CD4-positive, alpha-beta T cell (primary cell): ENCODE data around the gene EDN3. TPM values are rescaled to one million over a fixed set of nuclear protein-coding genes. Genes with fewer than 3 reads are reported as not detected.

Source experiments
- ATAC-seq: fragments of 200-7000 bp; cut with Tn5 transposase; one replicate; pipeline ENCODE4 v1.10.0; 2022; ENCODE audit warnings: mild to moderate bottlenecking; ENCODE audit not compliant: poor library complexity
- CTCF ChIA-PET: fragments of 350-600 bp; sonication (Branson Sonifier 250); formaldehyde crosslinking; loops from one replicate; lab custom pipeline; 2021; ENCODE audit warnings: antibody characterized with exemption, inconsistent platforms; lab: Charles Lee
- POLR2A ChIA-PET: fragments of 350-600 bp; sonication (Branson Sonifier 250); formaldehyde crosslinking; loops from one replicate; lab custom pipeline; 2021; ENCODE audit warnings: antibody characterized with exemption, inconsistent platforms; lab: Charles Lee
- DNase-seq, 14 experiments: peaks; one replicate each; pipeline ENCODE4 v3.0.0-alpha.2; 2013 to 2020; ENCODE audit warnings: mixed read lengths in 2 of 14
- H3K27ac ChIP-seq, 2 donors: one replicate each; pipeline versions ENCODE4 v1.5.1 to v1.7.0; 2013; ENCODE audit warnings: low read length in 2 of 2, low read depth in 1 of 2, mild to moderate bottlenecking in 1 of 2
- H3K27me3 ChIP-seq, 2 experiments: 1 replicate in 1 of 2; 2 replicates in 1 of 2; pipeline versions ENCODE4 v1.6.1 to v1.7.0; 2013; ENCODE audit warnings: low read length in 2 of 2, control low read depth in 1 of 2, mild to moderate bottlenecking in 1 of 2, moderate library complexity in 1 of 2; ENCODE audit not compliant: insufficient read depth in 2 of 2, control insufficient read depth in 1 of 2
- H3K36me3 ChIP-seq: one replicate; pipeline ENCODE4 v1.6.1; 2013; ENCODE audit warnings: low read length, control low read depth; ENCODE audit not compliant: insufficient read depth
- H3K4me1 ChIP-seq: one replicate; pipeline ENCODE4 v1.6.1; 2013; ENCODE audit warnings: low read length, control low read depth; ENCODE audit not compliant: insufficient read depth
- H3K4me3 ChIP-seq: one replicate; pipeline ENCODE4 v1.5.1; 2013; ENCODE audit warnings: mild to moderate bottlenecking, low read length, moderate library complexity
- H3K9me3 ChIP-seq, 2 experiments: 1 replicate in 1 of 2; 2 replicates in 1 of 2; pipeline versions ENCODE4 v1.6.1 to v1.7.0; 2013; ENCODE audit warnings: low read length in 2 of 2, mild to moderate bottlenecking in 2 of 2, control low read depth in 1 of 2, moderate library complexity in 1 of 2; ENCODE audit not compliant: control insufficient read depth in 1 of 2, insufficient read depth in 1 of 2
- H3K27ac Mint-ChIP-seq: one replicate; pipeline ENCODE4 v1.8.0; 2020; ENCODE audit warnings: mixed read lengths
- H3K27me3 Mint-ChIP-seq: one replicate; pipeline ENCODE4 v1.8.0; 2021; ENCODE audit warnings: mixed read lengths
- H3K36me3 Mint-ChIP-seq: one replicate; pipeline ENCODE4 v1.8.0; 2021; ENCODE audit warnings: low read depth, mixed read lengths
- H3K4me1 Mint-ChIP-seq: one replicate; pipeline ENCODE4 v1.8.0; 2021; ENCODE audit warnings: low read depth, mixed read lengths
- H3K4me3 Mint-ChIP-seq: one replicate; pipeline ENCODE4 v1.8.0; 2020; ENCODE audit warnings: mild to moderate bottlenecking, mixed read lengths
- H3K9me3 Mint-ChIP-seq: one replicate; pipeline ENCODE4 v1.8.0; 2020; ENCODE audit warnings: mixed read lengths
- intact Hi-C, 2 experiments: fragments of 100-400 bp; cut with DNase I in 1 of 2; cut with micrococcal nuclease in 1 of 2; formaldehyde crosslinking; loops; one replicate each; pipeline versions ENCODE4 v1.15.1 to v1.9.0; 2023 to 2025; cut with DNase I, micrococcal nuclease
- total RNA-seq, 174 experiments: library from RNA in 2 of 174; stranded (reverse) in 2 of 174; gene quantifications; one replicate each; pipeline ENCODE4 v1.2.3 and lab custom pipeline; 2021 to 2026
- TF ChIP-seq, protein P1 (sequence below): fragments of 200-600 bp; IDR thresholded peaks from one replicate; pipeline ENCODE4 v1.8.0; 2022; ENCODE audit warnings: antibody characterized with exemption, mild to moderate bottlenecking

The EDN3 gene
- total RNA-seq, 2 experiments from 2014 or later: 1.0 to 1.4 TPM

GRCh38 chr20:59308493-59309201 lies 8.2 kb downstream of the EDN3 start:
- Histone ChIP-seq H3K27ac (no peak overlapping the region), H3K27me3 (peaks cover 1 to 3% of the 10 kb centered on the region in 2 experiments), H3K4me1 (peaks cover 5% of the 10 kb centered on the region), H3K9me3 (no peaks in the 10 kb centered on the region), H3K4me3 (no peak overlapping the region), H3K36me3 (no peaks in the 10 kb centered on the region)
- H3K4me1 Mint-ChIP-seq: peaks cover 24% of the 10 kb centered on the region
- H3K4me3 Mint-ChIP-seq: no peak overlapping the region
- ATAC-seq (no peak), DNase-seq (no peak)
- H3K27ac Mint-ChIP-seq: no peak overlapping the region
- H3K36me3 Mint-ChIP-seq: no peaks in the 10 kb centered on the region
- TF ChIP-seq, protein P1, sequence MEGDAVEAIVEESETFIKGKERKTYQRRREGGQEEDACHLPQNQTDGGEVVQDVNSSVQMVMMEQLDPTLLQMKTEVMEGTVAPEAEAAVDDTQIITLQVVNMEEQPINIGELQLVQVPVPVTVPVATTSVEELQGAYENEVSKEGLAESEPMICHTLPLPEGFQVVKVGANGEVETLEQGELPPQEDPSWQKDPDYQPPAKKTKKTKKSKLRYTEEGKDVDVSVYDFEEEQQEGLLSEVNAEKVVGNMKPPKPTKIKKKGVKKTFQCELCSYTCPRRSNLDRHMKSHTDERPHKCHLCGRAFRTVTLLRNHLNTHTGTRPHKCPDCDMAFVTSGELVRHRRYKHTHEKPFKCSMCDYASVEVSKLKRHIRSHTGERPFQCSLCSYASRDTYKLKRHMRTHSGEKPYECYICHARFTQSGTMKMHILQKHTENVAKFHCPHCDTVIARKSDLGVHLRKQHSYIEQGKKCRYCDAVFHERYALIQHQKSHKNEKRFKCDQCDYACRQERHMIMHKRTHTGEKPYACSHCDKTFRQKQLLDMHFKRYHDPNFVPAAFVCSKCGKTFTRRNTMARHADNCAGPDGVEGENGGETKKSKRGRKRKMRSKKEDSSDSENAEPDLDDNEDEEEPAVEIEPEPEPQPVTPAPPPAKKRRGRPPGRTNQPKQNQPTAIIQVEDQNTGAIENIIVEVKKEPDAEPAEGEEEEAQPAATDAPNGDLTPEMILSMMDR: no peak
- ChIA-PET CTCF (no interaction called here), POLR2A (no interaction called here)
- no peaks in the 10 kb centered on the region for H3K9me3 Mint-ChIP-seq
- peaks cover 12% of the 10 kb centered on the region for H3K27me3 Mint-ChIP-seq
- intact Hi-C loops: no loop called here

- no peak overlapping the region for H3K4me3 ChIP-seq
- peaks cover 7% of the 10 kb centered on the region for H3K27me3 Mint-ChIP-seq
- peaks cover 19% of the 10 kb centered on the region for H3K4me1 Mint-ChIP-seq
- POLR2A ChIA-PET: no interaction called here
- peaks cover 5% of the 10 kb centered on the region for H3K4me1 ChIP-seq
- H3K36me3 ChIP-seq: no peaks in the 10 kb centered on the region
- no peak overlapping the region for H3K4me3 Mint-ChIP-seq
- ATAC-seq: no peak
- H3K36me3 Mint-ChIP-seq: no peaks in the 10 kb centered on the region
- intact Hi-C loops: no loop called here
- H3K27me3 ChIP-seq: peaks cover 0 to 3% of the 10 kb centered on the region in 2 experiments
- CTCF ChIA-PET: no interaction called here
- no peak overlapping the region for H3K27ac ChIP-seq
- no peaks in the 10 kb centered on the region for H3K9me3 Mint-ChIP-seq
- TF ChIP-seq, protein P1: no peak
- H3K9me3 ChIP-seq: no peaks in the 10 kb centered on the region
- DNase-seq: no peak
- no peak overlapping the region for H3K27ac Mint-ChIP-seq
These were observed 8.8 kb downstream of the EDN3 start for GRCh38 chr20:59309218-59309617.

DNA sequence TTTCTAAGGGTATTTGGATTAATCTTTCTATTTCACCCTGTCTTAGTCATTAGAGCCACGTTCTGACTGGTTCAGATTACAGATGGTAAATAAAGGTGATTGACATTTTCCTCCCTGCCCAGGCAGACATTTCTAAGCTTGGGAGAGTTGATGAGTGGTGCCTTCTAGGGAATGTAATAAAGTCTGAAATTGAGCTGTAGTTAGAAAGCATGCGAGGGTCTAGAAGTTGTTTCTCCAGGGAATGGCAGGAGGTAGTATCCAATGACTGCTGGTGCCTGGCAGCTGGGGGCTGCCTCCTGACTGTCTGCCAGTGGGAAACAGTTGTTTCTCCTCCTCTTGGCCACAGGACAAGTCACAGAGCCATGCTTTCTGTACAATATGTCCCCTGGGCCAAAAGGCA lies 14.6 kb downstream of the EDN3 start:
- DNase-seq (no peak), ATAC-seq (no peak)
- Histone ChIP-seq H3K27ac (no peak overlapping the region), H3K4me1 (no peaks in the 10 kb centered on the region), H3K4me3 (no peak overlapping the region), H3K27me3 (peaks cover 0 to 2% of the 10 kb centered on the region in 2 experiments), H3K9me3 (no peaks in the 10 kb centered on the region), H3K36me3 (no peaks in the 10 kb centered on the region)
- Mint-ChIP-seq H3K27me3 (no peaks in the 10 kb centered on the region), H3K4me1 (no peaks in the 10 kb centered on the region), H3K4me3 (no peak overlapping the region), H3K36me3 (no peaks in the 10 kb centered on the region), H3K27ac (no peak overlapping the region), H3K9me3 (no peaks in the 10 kb centered on the region)
- TF ChIP-seq, protein P1: no peak
- intact Hi-C loops: no loop called here
- POLR2A ChIA-PET: no interaction called here
- CTCF ChIA-PET: no interaction called here
